SK-N-SH (cell line): ENCODE data around the gene CD6. TPM values are rescaled to one million over a fixed set of nuclear protein-coding genes. Genes with fewer than 3 reads are reported as not detected.

Experiments used
- CTCF ChIA-PET: fragments of 300-600, 350-600 bp; formaldehyde crosslinking; extraction: SDS; loops from one replicate; lab custom pipeline; 2021; lab: Yijun Ruan, JAX
- POLR2A ChIA-PET: fragments of 350-600 bp; sonication (Branson Sonifier 250); formaldehyde crosslinking; extraction: SDS; loops from one replicate; lab custom pipeline; 2020; ENCODE audit warnings: antibody characterized with exemption, inconsistent platforms; lab: Yijun Ruan, JAX
- DNase-seq: peaks from one replicate; pipeline ENCODE4 v3.0.0; 2012
- H2AFZ ChIP-seq: fragments of 200-600 bp; sonication (generic); 2 replicates; pipeline ENCODE4 v1.8.1; 2016; ENCODE audit warnings: antibody characterized with exemption, mild to moderate bottlenecking, low read depth
- H3F3A ChIP-seq: fragments of 200-600 bp; sonication (generic); replicated peaks from 2 replicates; pipeline ENCODE3; 2016; ENCODE audit warnings: antibody characterized with exemption, mild to moderate bottlenecking; ENCODE audit not compliant: insufficient read depth
- H3K27ac ChIP-seq, 2 experiments: fragments of 200-500 bp in 1 of 2; fragments of 200-600 bp in 1 of 2; sonication (Bioruptor generic) in 1 of 2; sonication (generic), shearing (Covaris generic) in 1 of 2; 2 replicates each; pipeline versions ENCODE4 v1.5.1 to v1.6.1; 2014 to 2016; ENCODE audit warnings: low read depth in 2 of 2, inconsistent platforms in 1 of 2, low read length in 1 of 2, mild to moderate bottlenecking in 1 of 2, mixed read lengths in 1 of 2
- H3K27me3 ChIP-seq: fragments of 200-600 bp; sonication (generic), shearing (Covaris generic); 2 replicates; pipeline ENCODE4 v1.6.1; 2016; ENCODE audit warnings: mixed run types; ENCODE audit not compliant: insufficient read depth
- H3K36me3 ChIP-seq, 2 experiments: fragments of 200-500 bp in 1 of 2; fragments of 200-600 bp in 1 of 2; sonication (Bioruptor generic) in 1 of 2; sonication (generic) in 1 of 2; replicated peaks in 1 of 2; 2 replicates each; pipeline versions ENCODE3 to v1.5.1; 2014 to 2016; ENCODE audit warnings: low read length in 1 of 2, mild to moderate bottlenecking in 1 of 2; ENCODE audit not compliant: insufficient read depth in 2 of 2, control insufficient read depth in 1 of 2
- H3K4me1 ChIP-seq, 2 experiments: fragments of 200-500 bp in 1 of 2; fragments of 200-600 bp in 1 of 2; sonication (Bioruptor generic) in 1 of 2; sonication (generic), shearing (Covaris generic) in 1 of 2; 2 replicates each; pipeline versions ENCODE4 v1.5.1 to v1.6.1; 2014 to 2016; ENCODE audit warnings: low read depth in 1 of 2, low read length in 1 of 2, mixed run types in 1 of 2; ENCODE audit not compliant: insufficient read depth in 2 of 2, control insufficient read depth in 1 of 2
- H3K4me2 ChIP-seq: fragments of 200-600 bp; sonication (generic), shearing (Covaris generic); 2 replicates; pipeline ENCODE4 v1.6.1; 2017; ENCODE audit warnings: mixed run types
- H3K4me3 ChIP-seq, 2 experiments: fragments of 200-500 bp in 1 of 2; fragments of 200-600 bp in 1 of 2; sonication (Bioruptor generic) in 1 of 2; sonication (generic), shearing (Covaris generic) in 1 of 2; 2 replicates each; pipeline versions ENCODE4 v1.5.1 to v1.8.1; 2014 to 2016; ENCODE audit warnings: low read depth in 2 of 2, inconsistent platforms in 1 of 2, low read length in 1 of 2, mild to moderate bottlenecking in 1 of 2, mixed read lengths in 1 of 2, moderate library complexity in 1 of 2
- H3K79me2 ChIP-seq: fragments of 200-600 bp; sonication (generic); 2 replicates; pipeline ENCODE4 v1.8.1; 2017; ENCODE audit warnings: mild to moderate bottlenecking; ENCODE audit not compliant: insufficient read depth
- H3K9ac ChIP-seq: fragments of 200-600 bp; sonication (generic); 2 replicates; pipeline ENCODE4 v1.6.1; 2017; ENCODE audit warnings: mixed run types
- H3K9me2 ChIP-seq: fragments of 200-600 bp; sonication (generic); 2 replicates; pipeline ENCODE4 v1.6.1; 2017; ENCODE audit warnings: mixed run types
- H3K9me3 ChIP-seq: fragments of 200-600 bp; sonication (generic); 2 replicates; pipeline ENCODE4 v1.6.1; 2017; ENCODE audit warnings: mixed run types, mild to moderate bottlenecking, moderate library complexity
- H4K20me1 ChIP-seq: fragments of 200-600 bp; sonication (generic); 2 replicates; pipeline ENCODE4 v1.6.1; 2017; ENCODE audit warnings: mild to moderate bottlenecking, mixed run types; ENCODE audit not compliant: insufficient read depth
- CHD2 ChIP-seq: fragments of 150-350 bp; IDR thresholded peaks from 2 replicates; pipeline ENCODE4 v1.6.1; 2018; ENCODE audit warnings: low read length; ENCODE audit not compliant: partially characterized antibody
- CTCF ChIP-seq: fragments of 200-600 bp; sonication (generic); IDR thresholded peaks from 2 replicates; pipeline ENCODE4 v1.6.1; 2017; ENCODE audit warnings: antibody characterized with exemption, mild to moderate bottlenecking, moderate library complexity
- ELF1 ChIP-seq: IDR thresholded peaks from 2 replicates; pipeline ENCODE4 v1.4.0; 2012
- FOXJ3 ChIP-seq: sonication (generic); formaldehyde crosslinking; IDR thresholded peaks from 2 replicates; pipeline ENCODE4 v1.5.1; 2020; ENCODE audit warnings: mild to moderate bottlenecking, missing genetic modification reagents
- FOXM1 ChIP-seq: IDR thresholded peaks from 2 replicates; pipeline ENCODE4 v1.4.0; 2012; ENCODE audit warnings: low read depth, mild to moderate bottlenecking
- GATA2 ChIP-seq: sonication (generic); formaldehyde crosslinking; IDR thresholded peaks from 2 replicates; pipeline ENCODE4 v1.5.0; 2020; ENCODE audit warnings: mild to moderate bottlenecking, missing genetic modification reagents
- IRF3 ChIP-seq: fragments of 150-350 bp; IDR thresholded peaks from 2 replicates; pipeline ENCODE4 v1.6.1; 2016; ENCODE audit warnings: mild to moderate bottlenecking, low read depth, low read length
- JUND ChIP-seq: IDR thresholded peaks from 2 replicates; pipeline ENCODE4 v1.4.0; 2012
- MXI1 ChIP-seq: IDR thresholded peaks from 2 replicates; pipeline ENCODE4 v1.6.1; 2012; ENCODE audit warnings: mild to moderate bottlenecking, low read depth, low read length, improper control_type of control experiment
- NFIC ChIP-seq: IDR thresholded peaks from 2 replicates; pipeline ENCODE4 v1.4.0; 2012; ENCODE audit warnings: borderline replicate concordance
- PBX3 ChIP-seq: IDR thresholded peaks from 2 replicates; pipeline ENCODE4; 2012
- RFX5 ChIP-seq: IDR thresholded peaks from 2 replicates; pipeline ENCODE4 v1.6.1; 2012; ENCODE audit warnings: mild to moderate bottlenecking, improper control_type of control experiment, low read length
- YY1 ChIP-seq: IDR thresholded peaks from 2 replicates; pipeline ENCODE4 v1.4.0; 2012; ENCODE audit warnings: low read depth, mild to moderate bottlenecking
- WGBS: methylation state at CpG from one replicate; pipeline ENCODE4 v1.1.6; 2017; ENCODE audit warnings: low lambda C conversion rate; 5-methylcytosine and 5-hydroxymethylcytosine counted together
- polyA plus RNA-seq, 3 experiments: library from polyadenylated mRNA; depleted of rRNA; stranded (reverse); fragments of >200 nt; gene quantifications; 2 replicates each; pipeline ENCODE4 v1.2.3, GENCODE V29; 2012
- TF ChIP-seq, protein P1 (sequence below): IDR thresholded peaks from 2 replicates; pipeline ENCODE4 v1.4.0; 2012; ENCODE audit warnings: low read depth, borderline replicate concordance

CD6 gene
- polyA plus RNA-seq, 1 of the 3 experiments (the other 2 are of a cell fraction), result not detected

GRCh38 chr11:60977836-60978235, 6.4 kb downstream of the CD6 start:
- Histone ChIP-seq H3K9me2 (no peaks in the 10 kb centered on the region), H3K4me1 (peaks cover 0 to 23% of the 10 kb centered on the region in 2 experiments; a peak in 1 of 4 replicates)
- TF ChIP-seq PBX3 (no peak), YY1 (no peak), ELF1 (no peak), FOXM1 (no peak), RFX5 (no peak), NFIC (no peak)
- TF ChIP-seq, protein P1, sequence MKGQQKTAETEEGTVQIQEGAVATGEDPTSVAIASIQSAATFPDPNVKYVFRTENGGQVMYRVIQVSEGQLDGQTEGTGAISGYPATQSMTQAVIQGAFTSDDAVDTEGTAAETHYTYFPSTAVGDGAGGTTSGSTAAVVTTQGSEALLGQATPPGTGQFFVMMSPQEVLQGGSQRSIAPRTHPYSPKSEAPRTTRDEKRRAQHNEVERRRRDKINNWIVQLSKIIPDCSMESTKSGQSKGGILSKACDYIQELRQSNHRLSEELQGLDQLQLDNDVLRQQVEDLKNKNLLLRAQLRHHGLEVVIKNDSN, result no peak
- TF ChIP-seq, all 33 proteins: peak for 0
- H3K4me2 ChIP-seq, result no peak overlapping the region
- H3K36me3 ChIP-seq, result no peaks in the 10 kb centered on the region
- no peaks in the 10 kb centered on the region for H3K9me3 ChIP-seq
- no peaks in the 10 kb centered on the region for H4K20me1 ChIP-seq
- H3K27me3 ChIP-seq, result no peaks in the 10 kb centered on the region; the same call in 1 of the 2 replicates
- H3K4me3 ChIP-seq, result no peak overlapping the region
- CTCF ChIA-PET, result interaction anchor here (0.7 to 1.2 kb wide), 2 partner anchors 147 to 151 kb away, joined by 3 to 4 read pairs; no protein-coding TSS in a partner anchor
- no peak overlapping the region for H2AFZ ChIP-seq
- H3F3A ChIP-seq, result no peaks in the 10 kb centered on the region
- POLR2A ChIA-PET, result no interaction called here
- H3K9ac ChIP-seq, result no peak overlapping the region
- DNase-seq, result no peak
- no peak overlapping the region for H3K27ac ChIP-seq
- no peaks in the 10 kb centered on the region for H3K79me2 ChIP-seq

- WGBS, result 50% methylated on average over 10 of the region's 10 CpGs
- POLR2A ChIA-PET, result no interaction called here
- H3K9ac ChIP-seq, result no peak overlapping the region
- no peaks in the 10 kb centered on the region for H3K9me2 ChIP-seq
- H2AFZ ChIP-seq, result no peak overlapping the region
- H3K4me1 ChIP-seq, result peaks cover 0 to 23% of the 10 kb centered on the region in 2 experiments; a peak in 1 of 4 replicates
- TF ChIP-seq MXI1, result no peak
- TF ChIP-seq YY1, result no peak
- TF ChIP-seq IRF3, result no peak
- no peak for TF ChIP-seq FOXJ3 (CRISPR knock-in tag)
- no peak for TF ChIP-seq GATA2 (CRISPR knock-in tag)
- no peak for TF ChIP-seq CTCF
- TF ChIP-seq JUND, result no peak
- TF ChIP-seq, protein P1, result no peak
- no peak for TF ChIP-seq CHD2
- H3K27ac ChIP-seq, result 0 out of 4 replicates have a peak overlapping the region, but pooled peaks of 1 of the 2 experiments have one; percentile 39
- no peak overlapping the region for H3K4me3 ChIP-seq
- CTCF ChIA-PET, result interaction anchor here (0.8 to 4.9 kb wide), 3 partner anchors 10 to 151 kb away, joined by 3 to 29 read pairs (median 4); partner anchors contain the start of gene CD6
- H4K20me1 ChIP-seq, result no peaks in the 10 kb centered on the region
- no peaks in the 10 kb centered on the region for H3K36me3 ChIP-seq
- H3K4me2 ChIP-seq, result no peak overlapping the region
- H3K9me3 ChIP-seq, result no peaks in the 10 kb centered on the region
- H3K27me3 ChIP-seq, result no peaks in the 10 kb centered on the region; the same call in 1 of the 2 replicates
- peak; percentile 58 for DNase-seq
- no peaks in the 10 kb centered on the region for H3K79me2 ChIP-seq
- no peaks in the 10 kb centered on the region for H3F3A ChIP-seq
Measured at GRCh38 chr11:60978546-60979380, 7.3 kb downstream of the CD6 start.
